ENCODE measurements around the gene CEBPE. TPM values are rescaled to one million over a fixed set of nuclear protein-coding genes. Genes with fewer than 3 reads are reported as not detected.

The CEBPE gene
- total RNA-seq, 1 experiment from 2014 or later: not detected

GRCh38 chr14:23148591-23149249 lies 29.7 kb upstream of the CEBPE start:
- CTCF ChIA-PET: no interaction called here
- Histone ChIP-seq H3K79me2 (ENCODE audit: insufficient read depth, low read length) (no peaks in the 10 kb centered on the region), H3K27ac (ENCODE audit: low read depth, low read length) (no peak overlapping the region), H3K9me3 (ENCODE audit: control insufficient read depth in 1 of 2, insufficient read depth in 1 of 2, low read depth in 1 of 2, low read length in 2 of 2) (no peaks in the 10 kb centered on the region), H4K20me1 (ENCODE audit: insufficient read depth) (no peaks in the 10 kb centered on the region), H3K27me3 (ENCODE audit: insufficient read depth, low read length) (no peaks in the 10 kb centered on the region), H2AFZ (ENCODE audit: low read depth, low read length, poor library complexity, severe bottlenecking) (no peak overlapping the region), H3K4me1 (ENCODE audit: control insufficient read depth in 1 of 2, insufficient read depth in 2 of 2, low read length in 2 of 2) (peaks cover 0 to 2% of the 10 kb centered on the region in 2 experiments; a peak in 1 of 4 replicates), H3K9me2 (ENCODE audit: insufficient read depth) (no peaks in the 10 kb centered on the region), H3K4me3 (replicated peaks in 1 of 2; ENCODE audit: low read depth in 1 of 2, low read length in 2 of 2) (no peak overlapping the region), H3K4me2 (ENCODE audit: low read length) (no peak overlapping the region), H3K9ac (ENCODE audit: low read length) (no peak overlapping the region), H3K36me3 (ENCODE audit: control insufficient read depth in 1 of 2, insufficient read depth in 2 of 2, low read length in 2 of 2) (no peaks in the 10 kb centered on the region)
- no peak for TF ChIP-seq ELF1 (IDR thresholded peaks at IDR 0.05; ENCODE audit: borderline replicate concordance, low read depth)
- no peak for TF ChIP-seq ATF3 (IDR thresholded peaks at IDR 0.05)
- no peak for TF ChIP-seq YY1 (IDR thresholded peaks at IDR 0.05; ENCODE audit: extremely low read depth, insufficient replicate concordance, low read depth, low read length)
- TF ChIP-seq TCF7L2 (IDR thresholded peaks at IDR 0.05; ENCODE audit: borderline replicate concordance, extremely low read depth, insufficient read depth, insufficient read length): no peak
- no peak for TF ChIP-seq JUND (IDR thresholded peaks at IDR 0.05)
- no peak for TF ChIP-seq POLR2A (IDR thresholded peaks at IDR 0.05; ENCODE audit: borderline replicate concordance, extremely low read depth, insufficient read depth, insufficient read length)
- TF ChIP-seq CBX3 (IDR thresholded peaks at IDR 0.05; ENCODE audit: low read depth): no peak
- no peak for TF ChIP-seq REST (IDR thresholded peaks at IDR 0.05; ENCODE audit: low read depth)
- RAD21 ChIA-PET (ENCODE audit: low non-redundant PET in 1 of 2, low total read pairs in 2 of 2, uncharacterized antibody in 2 of 2, unreplicated experiment in 2 of 2): interaction anchor here in 1 of 2 experiments (0.6 kb wide), 1 partner anchor 546 kb away, joined by 4 read pairs; no protein-coding TSS in a partner anchor
- intact Hi-C loops (cut with micrococcal nuclease): no loop called here
- DNase-seq (ENCODE audit: low read depth, low spot score) (no peak), ATAC-seq (no peak)
- no TSS peak for BruUV-seq (replicated peaks)
- POLR2A ChIA-PET: no interaction called here
